HG02763 (cell line): ENCODE data around the gene CDKN2A.
A peak's percentile ranks its signal among the peaks of the same experiment; 100 is the strongest.

ENCODE experiments used
- ATAC-seq: cut with Tn5 transposase; IDR thresholded peaks from one replicate; pipeline ENCODE4 v1.9.1; 2021; ENCODE audit warnings: mild to moderate bottlenecking, moderate library complexity; ENCODE audit not compliant: unreplicated experiment

CDKN2A gene

GRCh38 chr9:21945606-21946005 is 48.6 kb downstream of the CDKN2A start:
- no peak for ATAC-seq

GRCh38 chr9:21943464-21943863 is 50.7 kb downstream of the CDKN2A start:
- no peak for ATAC-seq

GRCh38 chr9:21941337-21941995 is 52.7 kb downstream of the CDKN2A start:
- no peak for ATAC-seq

GRCh38 chr9:21936161-21936560 is 58.0 kb downstream of the CDKN2A start:
- no peak for ATAC-seq

GRCh38 chr9:21935631-21936030 is 58.6 kb downstream of the CDKN2A start:
- no peak for ATAC-seq

- ATAC-seq: no peak
Observed at GRCh38 chr9:21933865-21934264, 60.3 kb downstream of the CDKN2A start.

GRCh38 chr9:21933281-21933680 is 60.9 kb downstream of the CDKN2A start:
- ATAC-seq: no peak

- ATAC-seq: no peak
Observed at GRCh38 chr9:21931428-21931827, 62.8 kb downstream of the CDKN2A start.

GRCh38 chr9:21927752-21928151 is 66.4 kb downstream of the CDKN2A start:
- no peak for ATAC-seq

- no peak for ATAC-seq
Observed at GRCh38 chr9:21923694-21924093, 70.5 kb downstream of the CDKN2A start.

- peak; percentile 76 for ATAC-seq
Observed at GRCh38 chr9:21919377-21920362, 74.5 kb downstream of the CDKN2A start.
